ENCODE results near the gene LIPI.

GRCh38 chr21:14215971-14216641, 5.4 kb upstream of the LIPI start, which contains the start of gene RBM11:
- TF ChIP-seq CTCF (optimal IDR thresholded peaks at IDR 0.05 in 1 of 3, IDR thresholded peaks at IDR 0.05 in 1 of 3, conservative IDR thresholded peaks at IDR 0.05 in 1 of 3; ENCODE audit: extremely low read depth in 1 of 3, insufficient read depth in 2 of 3, low read length in 3 of 3) (no peak), EZH2 (IDR thresholded peaks at IDR 0.05; ENCODE audit: low read length) (no peak)
